ENCODE data around the gene RRAS2. TPM values are rescaled to one million over a fixed set of nuclear protein-coding genes. Genes with fewer than 3 reads are reported as not detected.
A peak's percentile ranks its signal among the peaks of the same experiment; 100 is the strongest.
"Not testable (repeated sequence)": the region's sequence is repeated elsewhere in the genome, so short reads cannot be mapped to it uniquely, and the experiment has no call there.

Gene RRAS2
- total RNA-seq, 1 donor from 2014 or later = 36.6 TPM

- DNase-seq (ENCODE audit: low read depth, low spot score) = no peak
- Mint-ChIP-seq H3K27ac (ENCODE audit: unreplicated experiment) (no peak overlapping the region), H3K4me1 (no peaks in the 10 kb centered on the region), H3K36me3 (ENCODE audit: low read depth) (no peaks in the 10 kb centered on the region), H3K4me3 (no peak overlapping the region), H3K9me3 (no peaks in the 10 kb centered on the region), H3K27me3 (ENCODE audit: low read depth) (peaks cover 5% of the 10 kb centered on the region)
- TF ChIP-seq, protein P1, sequence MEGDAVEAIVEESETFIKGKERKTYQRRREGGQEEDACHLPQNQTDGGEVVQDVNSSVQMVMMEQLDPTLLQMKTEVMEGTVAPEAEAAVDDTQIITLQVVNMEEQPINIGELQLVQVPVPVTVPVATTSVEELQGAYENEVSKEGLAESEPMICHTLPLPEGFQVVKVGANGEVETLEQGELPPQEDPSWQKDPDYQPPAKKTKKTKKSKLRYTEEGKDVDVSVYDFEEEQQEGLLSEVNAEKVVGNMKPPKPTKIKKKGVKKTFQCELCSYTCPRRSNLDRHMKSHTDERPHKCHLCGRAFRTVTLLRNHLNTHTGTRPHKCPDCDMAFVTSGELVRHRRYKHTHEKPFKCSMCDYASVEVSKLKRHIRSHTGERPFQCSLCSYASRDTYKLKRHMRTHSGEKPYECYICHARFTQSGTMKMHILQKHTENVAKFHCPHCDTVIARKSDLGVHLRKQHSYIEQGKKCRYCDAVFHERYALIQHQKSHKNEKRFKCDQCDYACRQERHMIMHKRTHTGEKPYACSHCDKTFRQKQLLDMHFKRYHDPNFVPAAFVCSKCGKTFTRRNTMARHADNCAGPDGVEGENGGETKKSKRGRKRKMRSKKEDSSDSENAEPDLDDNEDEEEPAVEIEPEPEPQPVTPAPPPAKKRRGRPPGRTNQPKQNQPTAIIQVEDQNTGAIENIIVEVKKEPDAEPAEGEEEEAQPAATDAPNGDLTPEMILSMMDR (conservative IDR thresholded peaks at IDR 0.05) = no peak
Observed at GRCh38 chr11:14254533-14255237, 104.3 kb downstream of the RRAS2 start.

- H3K36me3 Mint-ChIP-seq (ENCODE audit: low read depth) = no peaks in the 10 kb centered on the region
- DNase-seq (ENCODE audit: low read depth, low spot score) = no peak
- H3K27me3 Mint-ChIP-seq (ENCODE audit: low read depth) = peaks cover 5% of the 10 kb centered on the region
- peaks cover 5% of the 10 kb centered on the region for H3K4me1 Mint-ChIP-seq
- H3K9me3 Mint-ChIP-seq = no peaks in the 10 kb centered on the region
- peak overlapping the region; percentile 60 for H3K27ac Mint-ChIP-seq (ENCODE audit: unreplicated experiment)
- H3K4me3 Mint-ChIP-seq = no peak overlapping the region
- TF ChIP-seq, protein P1 (conservative IDR thresholded peaks at IDR 0.05) = no peak
Observed at GRCh38 chr11:14253840-14254239, 105.1 kb downstream of the RRAS2 start.

GRCh38 chr11:14253421-14253820 is 105.6 kb downstream of the RRAS2 start:
- Mint-ChIP-seq H3K4me1 (peaks cover 9% of the 10 kb centered on the region), H3K9me3 (no peaks in the 10 kb centered on the region), H3K4me3 (no peak overlapping the region), H3K27ac (ENCODE audit: unreplicated experiment) (no peak overlapping the region), H3K36me3 (ENCODE audit: low read depth) (no peaks in the 10 kb centered on the region), H3K27me3 (ENCODE audit: low read depth) (peaks cover 8% of the 10 kb centered on the region)
- DNase-seq (ENCODE audit: low read depth, low spot score) = no peak
- TF ChIP-seq, protein P1 (conservative IDR thresholded peaks at IDR 0.05) = no peak

GRCh38 chr11:14252501-14252900 is 106.5 kb downstream of the RRAS2 start:
- H3K4me3 Mint-ChIP-seq; H3K36me3 Mint-ChIP-seq (ENCODE audit: low read depth); DNase-seq (ENCODE audit: low read depth, low spot score); H3K9me3 Mint-ChIP-seq; H3K27ac Mint-ChIP-seq (ENCODE audit: unreplicated experiment): not testable (repeated sequence)
- Mint-ChIP-seq H3K27me3 (ENCODE audit: low read depth) (peaks cover 13% of the 10 kb centered on the region), H3K4me1 (peaks cover 18% of the 10 kb centered on the region)

- Mint-ChIP-seq H3K9me3 (no peaks in the 10 kb centered on the region), H3K27me3 (ENCODE audit: low read depth) (peaks cover 15% of the 10 kb centered on the region), H3K4me3 (no peak overlapping the region), H3K27ac (ENCODE audit: unreplicated experiment) (no peak overlapping the region), H3K4me1 (peaks cover 18% of the 10 kb centered on the region), H3K36me3 (ENCODE audit: low read depth) (no peaks in the 10 kb centered on the region)
- no peak for DNase-seq (ENCODE audit: low read depth, low spot score)
- TF ChIP-seq, protein P1 (conservative IDR thresholded peaks at IDR 0.05) = no peak
Observed at GRCh38 chr11:14251754-14252153, 107.2 kb downstream of the RRAS2 start.

- TF ChIP-seq, protein P1 (conservative IDR thresholded peaks at IDR 0.05) = peak; percentile 96
- Mint-ChIP-seq H3K27me3 (ENCODE audit: low read depth) (peaks cover 21% of the 10 kb centered on the region), H3K9me3 (no peaks in the 10 kb centered on the region), H3K36me3 (ENCODE audit: low read depth) (no peaks in the 10 kb centered on the region), H3K27ac (ENCODE audit: unreplicated experiment) (no peak overlapping the region), H3K4me1 (peaks cover 18% of the 10 kb centered on the region), H3K4me3 (no peak overlapping the region)
- DNase-seq (ENCODE audit: low read depth, low spot score) = peak; percentile 77
Observed at GRCh38 chr11:14249121-14249963, 109.6 kb downstream of the RRAS2 start.

All from neural crest cell (in vitro differentiated cells).